ENCODE data around the gene TTK.
"Not testable (repeated sequence)": the region's sequence is repeated elsewhere in the genome, so short reads cannot be mapped to it uniquely, and the experiment has no call there.

The TTK gene

GRCh38 chr6:80022803-80023202 lies 18.4 kb downstream of the TTK start:
- no peak for DNase-seq

DNA sequence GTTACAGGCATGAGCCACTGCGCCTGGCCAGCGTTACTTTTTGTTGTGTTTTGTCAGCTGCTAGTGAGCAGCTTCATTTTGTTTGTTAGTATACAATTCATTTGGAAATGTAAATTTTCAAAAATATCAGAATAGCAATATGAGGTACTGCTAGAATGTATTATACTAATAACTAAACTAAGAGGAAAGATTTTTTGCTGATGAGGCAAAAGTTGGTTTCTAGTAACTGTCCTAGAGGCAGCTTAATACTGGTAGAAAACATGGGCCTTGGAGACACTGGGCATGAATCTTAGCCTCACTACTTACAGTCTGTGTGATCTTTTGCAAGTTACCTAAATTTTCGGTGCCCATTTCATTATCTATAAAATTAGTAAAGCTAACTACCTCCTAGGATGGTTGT lies 24.1 kb downstream of the TTK start:
- no peak for DNase-seq

GRCh38 chr6:80029470-80029869 lies 25.0 kb downstream of the TTK start:
- DNase-seq = no peak

DNA sequence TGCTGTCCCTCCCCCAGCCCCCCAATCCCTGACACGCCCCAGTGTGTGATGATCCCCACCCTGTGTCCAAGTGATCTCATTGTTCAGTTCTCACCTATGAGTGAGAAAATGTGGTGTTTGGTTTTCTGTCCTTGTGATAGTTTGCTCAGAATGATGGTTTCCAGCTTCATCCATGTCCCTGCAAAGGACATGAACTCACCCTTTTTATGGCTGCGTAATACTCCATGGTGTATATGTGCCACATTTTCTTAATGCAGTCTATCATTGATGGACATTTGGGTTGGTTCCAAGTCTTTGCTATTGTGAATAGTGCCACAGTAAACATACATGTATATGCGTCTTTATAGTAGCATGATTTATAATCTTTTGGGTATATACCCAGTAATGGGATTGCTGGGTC lies 43.8 kb downstream of the TTK start:
- not testable (repeated sequence) for DNase-seq

GRCh38 chr6:80060774-80061173 lies 56.3 kb downstream of the TTK start:
- DNase-seq = no peak

DNA sequence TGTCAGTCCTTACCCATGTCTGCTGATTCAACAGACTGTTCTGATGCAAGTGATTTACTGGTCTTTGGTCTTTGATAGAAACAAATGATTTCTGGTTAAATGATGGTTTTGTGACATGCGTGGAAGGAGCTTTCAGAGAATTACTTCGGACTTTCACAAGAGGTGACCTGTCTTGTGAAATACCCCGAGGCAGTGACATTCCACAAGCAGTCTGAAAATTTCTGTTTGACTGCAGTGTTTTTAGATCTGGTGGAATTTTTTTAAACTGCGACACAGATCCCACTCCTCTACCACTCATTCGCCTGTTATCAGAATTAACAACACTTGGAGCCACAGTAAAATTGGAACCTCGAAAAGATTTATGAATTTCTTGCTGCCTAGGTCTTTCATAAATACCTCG lies 63.7 kb downstream of the TTK start:
- DNase-seq = not testable (repeated sequence)

DNA sequence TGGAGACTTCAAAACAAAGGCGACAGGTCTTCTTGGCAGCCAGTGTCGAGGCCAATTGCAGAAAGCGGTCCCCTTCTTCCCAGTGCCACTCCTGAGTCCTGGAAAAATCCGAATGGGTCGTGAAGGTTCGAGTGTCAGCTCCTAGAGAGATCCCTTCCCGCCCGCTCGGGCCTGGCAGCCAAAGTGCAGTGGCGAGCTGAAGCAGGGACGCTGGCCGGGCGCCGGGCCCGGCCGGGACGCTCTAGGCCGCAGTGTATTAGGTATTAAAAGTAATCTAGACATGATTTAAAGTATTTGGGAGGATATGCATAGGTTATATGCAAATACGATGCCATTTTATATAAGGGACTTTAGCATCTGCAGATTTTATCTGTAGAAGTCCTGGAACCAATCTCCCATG lies 66.0 kb downstream of the TTK start:
- DNase-seq = not testable (repeated sequence)

DNA sequence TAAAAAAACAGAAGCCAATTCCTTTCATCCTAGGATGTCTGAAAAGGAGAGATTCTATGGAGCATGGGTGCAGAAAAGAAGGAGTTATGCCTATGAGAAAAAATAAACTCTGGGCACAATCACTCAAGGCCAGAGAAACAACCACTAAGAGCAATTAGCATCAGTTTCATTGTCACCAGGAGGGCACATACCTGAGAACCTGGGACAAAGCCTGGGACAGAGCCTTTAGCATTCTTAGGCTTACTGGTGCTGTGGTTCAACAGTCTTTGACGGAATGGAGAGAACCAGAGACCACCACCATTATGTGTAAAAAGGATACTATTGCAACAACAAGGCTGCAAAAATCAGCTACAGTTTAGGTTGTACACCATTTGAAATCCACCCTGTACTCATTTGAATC lies 72.6 kb downstream of the TTK start:
- no peak for DNase-seq

GRCh38 chr6:80088637-80089036 lies 84.2 kb downstream of the TTK start:
- no peak for DNase-seq

DNA sequence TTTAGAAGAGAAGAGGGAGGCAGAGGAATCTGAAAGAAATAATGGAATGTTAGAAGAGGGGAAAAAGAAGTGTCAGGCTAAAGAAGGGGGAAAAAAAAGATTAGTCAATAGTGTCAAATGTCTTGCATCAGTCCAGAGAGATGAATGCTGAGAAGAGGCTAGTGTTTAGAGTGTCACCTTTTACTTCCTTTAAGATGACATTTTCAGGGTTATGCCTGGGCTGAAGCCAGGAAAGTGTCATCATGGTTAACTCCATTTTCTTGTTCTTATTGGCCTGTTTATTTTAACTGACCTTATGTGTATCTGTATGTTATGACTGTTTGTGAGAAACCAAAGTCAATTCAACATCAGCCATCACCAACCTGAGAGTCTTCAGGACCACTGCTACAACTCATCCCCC lies 87.1 kb downstream of the TTK start:
- no peak for DNase-seq
